Measurements from ENCODE around the gene SLC1A3. TPM values are rescaled to one million over a fixed set of nuclear protein-coding genes. Genes with fewer than 3 reads are reported as not detected.
A peak's percentile ranks its signal among the peaks of the same experiment; 100 is the strongest.

SLC1A3 gene
- total RNA-seq, 1 experiment from 2014 or later = 18.6 TPM

GRCh38 chr5:36734422-36734821 lies 128.0 kb downstream of the SLC1A3 start:
- H3K9me3 Mint-ChIP-seq = no peaks in the 10 kb centered on the region
- Histone ChIP-seq H2AK5ac (ENCODE audit: insufficient read length, low read length) (no peak overlapping the region), H4K91ac (ENCODE audit: insufficient read length, low read depth, low read length) (no peak overlapping the region), H3K56ac (ENCODE audit: insufficient read length, low read depth, low read length) (no peak overlapping the region), H4K5ac (ENCODE audit: insufficient read length, low read depth, low read length) (no peak overlapping the region), H3K79me1 (ENCODE audit: insufficient read depth, low read depth, low read length, poor library complexity, severe bottlenecking) (no peaks in the 10 kb centered on the region), H3K23me2 (ENCODE audit: insufficient read length, low read depth, low read length, poor library complexity, severe bottlenecking) (no peaks in the 10 kb centered on the region), H3K23ac (ENCODE audit: insufficient read length, low read depth, low read length) (no peak overlapping the region), H3K4me2 (ENCODE audit: insufficient read depth, insufficient read length, low read length) (no peak overlapping the region), H3K4me1 (ENCODE audit: insufficient read depth, low read length) (no peaks in the 10 kb centered on the region; the same call in 1 of the 2 replicates), H2AFZ (ENCODE audit: low read length) (no peak overlapping the region), H3K27ac (ENCODE audit: insufficient read length, low read depth, low read length) (no peak overlapping the region), H4K20me1 (ENCODE audit: control insufficient read depth, insufficient read depth, insufficient read length) (no peaks in the 10 kb centered on the region), H3T11ph (ENCODE audit: low read length) (no peak overlapping the region), H3K9ac (ENCODE audit: extremely low read depth, insufficient read length, low read length) (no peak overlapping the region), H2BK15ac (ENCODE audit: low read depth, low read length) (no peak overlapping the region), H3K9me3 (ENCODE audit: control insufficient read depth, low read depth, low read length) (no peaks in the 10 kb centered on the region), H2BK120ac (ENCODE audit: low read depth, low read length, poor library complexity, severe bottlenecking) (no peak overlapping the region), H2BK5ac (ENCODE audit: insufficient read length, low read length) (no peak overlapping the region), H2BK12ac (ENCODE audit: insufficient read length, low read depth, low read length) (no peak overlapping the region), H4K8ac (replicated peaks; ENCODE audit: insufficient read length, low read depth, low read length) (no peak overlapping the region), H3K79me2 (ENCODE audit: insufficient read depth, low read length) (no peaks in the 10 kb centered on the region), H3K18ac (ENCODE audit: insufficient read length, low read depth, low read length) (no peak overlapping the region), H3K14ac (ENCODE audit: insufficient read depth, low read length) (no peak overlapping the region), H3K27me3 (ENCODE audit: insufficient read depth, low read length) (no peaks in the 10 kb centered on the region), H2BK20ac (ENCODE audit: low read depth, low read length, poor library complexity, severe bottlenecking) (no peak overlapping the region), H3K4ac (ENCODE audit: low read depth, low read length) (no peak overlapping the region)
- H3K27me3 Mint-ChIP-seq (ENCODE audit: low read depth) = no peaks in the 10 kb centered on the region; the same call in 1 of the 2 replicates
- H3K4me3 Mint-ChIP-seq = no peak overlapping the region
- WGBS (ENCODE audit: extremely low coverage, insufficient read length, low lambda C conversion rate) = no CpG with 5 or more reads among the region's 4 CpGs
- TF ChIP-seq, protein P1, sequence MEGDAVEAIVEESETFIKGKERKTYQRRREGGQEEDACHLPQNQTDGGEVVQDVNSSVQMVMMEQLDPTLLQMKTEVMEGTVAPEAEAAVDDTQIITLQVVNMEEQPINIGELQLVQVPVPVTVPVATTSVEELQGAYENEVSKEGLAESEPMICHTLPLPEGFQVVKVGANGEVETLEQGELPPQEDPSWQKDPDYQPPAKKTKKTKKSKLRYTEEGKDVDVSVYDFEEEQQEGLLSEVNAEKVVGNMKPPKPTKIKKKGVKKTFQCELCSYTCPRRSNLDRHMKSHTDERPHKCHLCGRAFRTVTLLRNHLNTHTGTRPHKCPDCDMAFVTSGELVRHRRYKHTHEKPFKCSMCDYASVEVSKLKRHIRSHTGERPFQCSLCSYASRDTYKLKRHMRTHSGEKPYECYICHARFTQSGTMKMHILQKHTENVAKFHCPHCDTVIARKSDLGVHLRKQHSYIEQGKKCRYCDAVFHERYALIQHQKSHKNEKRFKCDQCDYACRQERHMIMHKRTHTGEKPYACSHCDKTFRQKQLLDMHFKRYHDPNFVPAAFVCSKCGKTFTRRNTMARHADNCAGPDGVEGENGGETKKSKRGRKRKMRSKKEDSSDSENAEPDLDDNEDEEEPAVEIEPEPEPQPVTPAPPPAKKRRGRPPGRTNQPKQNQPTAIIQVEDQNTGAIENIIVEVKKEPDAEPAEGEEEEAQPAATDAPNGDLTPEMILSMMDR (conservative IDR thresholded peaks at IDR 0.05) = peak; percentile 50; the same call in 2 of the 3 replicates
- no peaks in the 10 kb centered on the region for H3K36me3 Mint-ChIP-seq (ENCODE audit: insufficient read depth in 1 of 3, low read depth in 3 of 3)
- peaks cover 6 to 7% of the 10 kb centered on the region in 2 experiments; a peak in 3 of 4 replicates for H3K4me1 Mint-ChIP-seq
- DNase-seq = no peak
- H3K27ac Mint-ChIP-seq = no peak overlapping the region

Measured in H9 (cell line).